GM19193 (cell line): ENCODE measurements around the gene ALOXE3.

Experiments
- POLR2A ChIP-seq: IDR thresholded peaks from 4 replicates; pipeline ENCODE4 v1.6.1; 2011; ENCODE audit not compliant: insufficient read depth, insufficient read length; ENCODE audit errors: extremely low read depth

The ALOXE3 gene

DNA sequence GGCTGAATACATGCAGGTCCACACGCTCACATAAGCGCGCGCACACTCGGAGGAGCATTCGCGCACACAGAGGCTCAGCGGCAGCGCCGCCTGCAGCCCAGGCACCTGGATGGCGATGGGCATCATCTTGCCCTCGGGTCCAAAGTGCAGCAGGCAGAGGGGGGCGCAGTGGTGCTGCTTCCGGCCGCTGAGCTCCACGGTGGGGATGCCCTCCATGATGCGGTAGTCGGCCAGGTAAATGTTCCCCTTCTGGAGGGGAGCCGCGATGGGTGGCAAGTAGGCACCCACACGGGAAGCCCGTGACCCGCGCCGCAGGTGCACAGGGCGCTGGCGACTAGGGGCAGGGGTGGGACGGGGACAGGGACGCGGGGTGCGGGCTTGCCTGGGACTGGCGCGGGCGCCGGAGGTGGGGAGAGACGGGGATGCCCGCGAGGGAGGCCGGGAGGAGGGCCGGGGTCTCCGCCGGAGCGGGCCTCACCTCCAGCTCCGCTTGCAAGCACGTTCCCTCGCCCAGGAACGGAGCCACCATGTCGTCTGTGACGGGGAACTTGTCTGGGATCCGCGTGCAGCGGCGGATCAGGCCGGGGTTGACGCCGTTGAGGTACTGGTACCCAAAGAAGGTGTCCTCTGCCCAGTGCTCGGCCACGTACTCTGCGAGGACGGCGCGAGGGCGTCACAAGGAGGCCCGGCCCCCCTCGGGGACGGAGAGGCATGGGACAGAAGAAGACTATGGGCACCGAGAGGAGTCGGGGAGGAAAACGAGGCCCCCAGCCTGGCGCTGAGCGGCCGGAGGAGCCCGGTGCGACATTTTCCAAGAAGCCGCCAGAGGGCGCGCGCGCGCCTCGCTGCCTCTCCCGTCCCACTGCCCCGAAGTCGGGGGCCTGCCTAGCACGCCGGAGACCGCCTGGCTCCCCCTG, 38.8 kb downstream of the ALOXE3 start:
- TF ChIP-seq POLR2A, result no peak

DNA sequence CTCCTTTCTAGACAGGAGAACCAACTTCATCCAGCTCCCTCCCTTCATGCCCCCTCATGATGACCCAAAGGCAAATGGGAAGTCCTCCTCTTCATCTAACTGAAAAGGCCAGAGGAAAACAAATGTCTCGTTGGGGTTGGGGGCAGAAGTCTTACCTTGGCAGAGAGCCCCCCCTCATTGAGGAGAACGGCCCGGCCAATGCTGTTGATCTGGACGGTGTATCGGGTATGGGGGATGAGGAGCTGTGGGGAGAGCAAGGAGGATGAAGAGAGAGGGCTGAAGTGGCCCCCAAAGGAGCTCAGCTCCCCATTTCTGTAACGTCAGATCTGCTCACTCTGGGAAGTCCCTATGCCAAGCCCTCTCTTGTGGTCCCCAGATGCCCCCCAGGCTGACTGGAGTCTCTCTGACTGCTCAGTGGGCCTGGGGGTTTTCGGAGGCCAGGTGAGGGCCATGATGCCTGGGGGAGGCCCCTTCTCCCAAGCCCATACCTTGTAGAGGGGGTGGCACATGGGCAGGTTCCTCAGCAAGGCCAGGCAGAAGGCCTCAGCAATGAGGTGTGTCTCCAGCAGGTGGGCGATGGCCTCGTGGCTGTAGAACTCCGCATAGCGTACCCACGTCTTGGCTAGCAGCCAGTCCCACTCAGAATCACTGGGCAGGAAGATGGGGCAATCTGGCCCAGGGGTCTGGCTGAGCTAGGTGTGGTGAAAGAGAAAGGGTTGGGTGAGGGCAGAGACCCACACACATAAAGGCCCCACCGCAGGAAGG, 41.6 kb downstream of the ALOXE3 start:
- no peak for TF ChIP-seq POLR2A

DNA sequence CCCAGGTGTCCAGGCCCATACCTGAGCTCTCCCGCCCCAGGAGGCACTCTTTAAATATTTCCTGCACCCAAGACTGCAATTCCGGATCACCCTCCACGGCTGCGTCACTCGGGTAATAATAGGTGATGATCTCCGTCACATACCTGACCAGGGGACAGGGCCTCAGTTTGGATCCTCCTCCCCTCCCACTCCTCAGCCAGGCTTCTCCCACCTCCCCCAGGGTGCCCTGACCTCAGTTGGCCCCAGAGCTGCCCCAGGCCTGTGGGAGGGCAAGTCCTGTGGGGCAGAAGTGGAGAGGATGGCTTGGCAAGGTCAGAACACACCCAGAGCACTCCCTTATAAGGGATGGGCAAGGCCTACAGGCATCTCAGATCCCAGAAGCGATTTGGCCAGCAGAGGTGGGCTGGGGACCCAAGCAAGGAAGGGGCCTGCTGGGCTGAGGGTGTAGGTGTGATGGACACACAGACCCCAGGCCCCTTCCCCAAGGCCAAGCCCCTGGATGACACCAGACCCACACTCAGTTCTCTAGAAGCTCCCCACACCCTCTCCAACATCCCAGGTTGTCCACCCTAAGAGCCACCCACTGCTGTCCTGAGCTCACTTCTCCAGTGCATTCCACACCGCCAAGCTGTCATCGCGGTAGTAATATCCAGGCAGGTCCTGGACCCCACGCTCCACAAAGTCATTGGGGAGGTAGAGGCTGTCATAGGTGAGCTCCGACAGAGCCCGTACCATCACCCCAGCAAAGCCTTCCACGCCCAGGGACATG, 42.6 kb downstream of the ALOXE3 start:
- TF ChIP-seq POLR2A, result no peak

DNA sequence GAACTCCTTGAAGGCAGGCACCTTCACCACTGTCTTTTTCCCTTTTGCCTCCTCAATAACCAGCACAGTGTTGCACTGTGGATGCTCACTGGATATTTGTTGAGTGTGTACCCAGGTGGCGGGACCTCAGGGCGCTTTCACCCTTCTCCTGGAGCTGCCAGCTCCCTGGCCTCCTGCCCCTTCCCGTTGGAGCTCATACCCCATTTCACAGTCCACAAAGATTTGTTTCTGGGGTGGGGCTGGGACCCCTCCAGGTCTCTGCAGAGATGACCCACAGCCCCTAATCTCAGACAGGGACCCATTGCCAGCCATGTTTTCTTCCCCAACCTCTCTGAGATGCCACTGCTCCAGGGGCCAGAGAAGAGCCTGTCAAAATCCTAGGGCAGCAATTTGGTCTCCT, 43.2 kb downstream of the ALOXE3 start:
- no peak for TF ChIP-seq POLR2A

DNA sequence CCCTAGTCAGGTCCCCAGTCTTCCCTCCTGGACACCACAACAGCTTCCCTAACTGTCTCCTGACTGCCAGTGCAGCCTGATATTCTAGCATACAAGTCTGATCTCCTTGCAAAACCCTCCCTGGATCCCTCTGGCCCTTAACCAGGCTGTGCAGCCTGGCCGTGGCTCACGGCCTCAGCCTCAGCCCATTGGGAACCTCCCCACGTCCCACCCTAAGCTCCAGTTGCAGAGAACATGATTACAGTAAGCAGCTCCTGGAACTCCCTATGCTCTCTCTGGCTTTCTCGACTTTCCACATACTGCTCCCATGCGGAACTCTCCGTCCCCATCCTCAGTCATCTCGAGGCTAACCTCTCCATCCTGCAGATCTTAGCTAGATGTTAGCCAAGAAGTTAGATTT, 43.8 kb downstream of the ALOXE3 start:
- no peak for TF ChIP-seq POLR2A

DNA sequence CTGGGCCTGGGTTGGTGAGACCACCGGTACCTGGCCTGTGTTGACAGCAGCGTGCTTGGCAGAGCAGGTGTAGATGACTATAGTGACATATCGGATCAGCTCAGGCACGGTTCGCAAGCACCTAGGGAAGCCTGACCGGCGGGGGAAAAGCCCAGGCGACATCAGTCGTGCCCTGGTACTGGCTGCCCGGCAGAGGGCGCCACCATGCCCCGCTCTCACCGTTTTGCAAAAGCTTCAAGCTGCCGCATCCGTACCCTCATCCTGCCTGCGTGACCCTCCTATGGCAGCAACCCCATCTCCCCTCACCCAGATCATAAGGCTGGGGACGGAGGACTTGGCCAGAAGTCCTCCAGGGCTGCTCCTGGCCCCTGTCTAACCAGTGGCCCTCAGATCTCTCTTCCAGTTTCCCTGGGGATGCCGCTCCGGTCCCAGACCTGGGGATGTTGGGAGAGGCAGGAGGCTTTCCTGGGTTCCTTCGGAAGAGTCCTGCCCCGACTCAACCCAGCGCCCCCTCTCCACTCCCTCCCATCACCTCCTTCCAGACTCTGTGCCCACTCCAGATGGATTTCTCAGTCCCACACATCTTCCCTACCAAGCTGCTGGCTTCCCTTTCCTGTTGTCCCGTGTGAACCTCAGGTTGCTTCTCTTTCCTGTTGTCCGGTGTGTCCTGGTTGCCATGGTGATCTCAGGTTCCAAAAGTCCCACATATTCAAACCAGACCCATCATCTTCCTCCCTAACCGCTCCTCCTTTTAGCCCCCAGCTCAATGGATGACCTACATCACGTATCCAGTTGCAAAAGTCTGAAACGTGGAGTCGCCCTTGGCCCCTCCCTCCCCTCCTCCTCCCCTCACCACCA, 44.5 kb downstream of the ALOXE3 start:
- TF ChIP-seq POLR2A, result no peak

GRCh38 chr17:8072729-8073461, 45.4 kb downstream of the ALOXE3 start:
- no peak for TF ChIP-seq POLR2A

GRCh38 chr17:8072341-8072728, 46.0 kb downstream of the ALOXE3 start:
- no peak for TF ChIP-seq POLR2A

DNA sequence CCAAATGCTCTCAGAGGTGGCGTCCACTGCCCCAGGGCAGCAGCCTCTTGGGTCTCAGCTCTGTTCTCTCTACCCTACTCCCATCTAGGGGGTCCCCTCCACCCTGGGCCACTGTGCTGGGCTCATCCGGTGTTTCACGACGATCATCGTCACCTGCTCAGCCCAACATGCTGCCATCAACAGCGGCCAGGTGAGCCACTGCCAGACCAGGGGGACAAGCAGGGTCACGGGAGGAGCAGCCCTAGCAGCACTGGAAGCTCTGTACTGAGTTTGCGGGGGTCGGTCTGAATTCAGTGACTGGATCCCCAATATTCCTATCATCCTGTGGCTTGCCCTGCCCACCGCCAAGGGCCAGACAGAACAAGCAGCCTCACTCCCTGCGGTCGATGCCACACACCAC, 46.8 kb downstream of the ALOXE3 start:
- no peak for TF ChIP-seq POLR2A

- TF ChIP-seq POLR2A, result no peak
These were observed 48.8 kb downstream of the ALOXE3 start for GRCh38 chr17:8069587-8069860.

GRCh38 chr17:8068736-8069586, 49.4 kb downstream of the ALOXE3 start:
- TF ChIP-seq POLR2A, result no peak

DNA sequence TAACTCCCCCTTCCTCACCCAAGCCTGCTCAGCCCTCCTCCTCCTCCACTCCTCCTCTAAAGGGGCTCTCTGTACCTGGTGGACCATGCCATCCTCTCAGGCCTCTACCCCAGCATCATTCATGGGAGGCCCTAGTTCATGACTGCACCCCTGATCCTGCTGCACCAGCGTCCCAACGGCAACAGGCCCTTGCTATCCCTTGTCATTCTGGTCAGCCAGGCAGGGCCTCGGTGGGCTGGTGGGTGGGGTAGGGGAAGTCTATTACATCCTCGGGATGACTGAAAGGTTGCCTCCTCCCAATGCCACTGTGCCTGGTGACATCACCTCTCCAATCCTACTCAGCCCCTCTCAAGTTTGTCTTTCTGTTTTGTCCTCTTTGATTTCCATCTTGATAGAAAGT, 50.5 kb downstream of the ALOXE3 start:
- no peak for TF ChIP-seq POLR2A
